Sigmoid colon (tissue), 4 donors: ENCODE data around the gene SVBP.

ENCODE experiments used
- EP300 ChIP-seq, 4 donors: sonication (generic); formaldehyde crosslinking; IDR thresholded peaks; one replicate each; pipeline ENCODE4 v1.6.1; 2017; ENCODE audit warnings: antibody characterized with exemption in 4 of 4
- TF ChIP-seq, protein P1 (sequence below), 4 experiments: fragments of 450-650 bp in 3 of 4; fragments of 200-600 bp in 1 of 4; IDR thresholded peaks; one replicate each; pipeline ENCODE4 v1.5.1; 2016 to 2019; ENCODE audit warnings: antibody characterized with exemption in 4 of 4, mild to moderate bottlenecking in 3 of 4, moderate library complexity in 2 of 4

DNA sequence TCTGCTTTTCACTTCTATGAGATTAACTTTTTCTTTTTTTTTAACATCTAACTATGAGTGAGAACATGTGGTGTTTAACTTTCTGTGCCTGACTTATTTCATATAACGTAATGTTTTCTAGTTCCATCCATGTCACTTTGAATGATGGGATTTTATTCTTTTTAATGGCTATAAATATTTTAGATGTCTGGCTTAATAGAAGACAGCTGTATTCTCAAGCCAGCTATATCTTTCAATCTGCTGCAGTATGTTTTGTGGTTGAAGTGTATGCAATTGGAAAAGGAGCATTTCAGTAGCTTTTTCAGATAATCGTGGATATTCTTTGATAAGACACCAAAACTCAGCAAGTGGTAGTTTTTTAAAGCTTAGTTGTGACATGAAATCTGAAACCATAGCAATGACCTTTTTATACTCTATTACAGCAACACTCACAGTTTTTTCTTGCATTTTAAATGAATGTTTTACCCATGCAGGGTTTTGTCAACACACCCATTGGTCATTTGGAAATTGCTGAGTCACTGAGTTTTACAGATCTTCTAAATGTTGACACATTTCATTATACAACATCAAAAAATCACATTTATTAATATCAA lies 5.7 kb upstream of the SVBP start:
- TF ChIP-seq, protein P1, sequence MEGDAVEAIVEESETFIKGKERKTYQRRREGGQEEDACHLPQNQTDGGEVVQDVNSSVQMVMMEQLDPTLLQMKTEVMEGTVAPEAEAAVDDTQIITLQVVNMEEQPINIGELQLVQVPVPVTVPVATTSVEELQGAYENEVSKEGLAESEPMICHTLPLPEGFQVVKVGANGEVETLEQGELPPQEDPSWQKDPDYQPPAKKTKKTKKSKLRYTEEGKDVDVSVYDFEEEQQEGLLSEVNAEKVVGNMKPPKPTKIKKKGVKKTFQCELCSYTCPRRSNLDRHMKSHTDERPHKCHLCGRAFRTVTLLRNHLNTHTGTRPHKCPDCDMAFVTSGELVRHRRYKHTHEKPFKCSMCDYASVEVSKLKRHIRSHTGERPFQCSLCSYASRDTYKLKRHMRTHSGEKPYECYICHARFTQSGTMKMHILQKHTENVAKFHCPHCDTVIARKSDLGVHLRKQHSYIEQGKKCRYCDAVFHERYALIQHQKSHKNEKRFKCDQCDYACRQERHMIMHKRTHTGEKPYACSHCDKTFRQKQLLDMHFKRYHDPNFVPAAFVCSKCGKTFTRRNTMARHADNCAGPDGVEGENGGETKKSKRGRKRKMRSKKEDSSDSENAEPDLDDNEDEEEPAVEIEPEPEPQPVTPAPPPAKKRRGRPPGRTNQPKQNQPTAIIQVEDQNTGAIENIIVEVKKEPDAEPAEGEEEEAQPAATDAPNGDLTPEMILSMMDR (IDR thresholded peaks at IDR 0.05): no peak
- TF ChIP-seq EP300 (IDR thresholded peaks at IDR 0.05): no peak
